Adrenal gland (tissue), 5 donors: Measurements from ENCODE around the gene RBBP7.

ENCODE experiments used
- CTCF ChIP-seq, 6 experiments: fragments of 450-650 bp in 4 of 6; fragments of 200-600 bp in 2 of 6; sonication (generic) in 1 of 6; IDR thresholded peaks; 1 replicate in 5 of 6; 2 replicates in 1 of 6; pipeline versions ENCODE4 v1.5.1 to v1.8.0; 2016 to 2021; ENCODE audit warnings: antibody characterized with exemption in 6 of 6, mild to moderate bottlenecking in 2 of 6, moderate library complexity in 1 of 6
- POLR2A ChIP-seq, 2 donors: fragments of 450-650 bp; IDR thresholded peaks; one replicate each; pipeline ENCODE4 v1.6.1; 2017; ENCODE audit warnings: antibody characterized with exemption in 2 of 2, mild to moderate bottlenecking in 2 of 2, moderate library complexity in 1 of 2
- donor health status: DM: no; HTN: no; CAD: no.

GRCh38 chrX:16851827-16852226 is 18.3 kb downstream of the RBBP7 start:
- TF ChIP-seq CTCF (IDR thresholded peaks at IDR 0.05), result no peak
- no peak for TF ChIP-seq POLR2A (IDR thresholded peaks at IDR 0.05)
